H1 (cell line): ENCODE data around the gene XIRP1.

Source experiments
- BACH1 ChIP-seq: IDR thresholded peaks from 2 replicates; pipeline ENCODE4 v1.6.1; 2012; ENCODE audit warnings: low read length, improper control_type of control experiment
- CBX5 ChIP-seq: fragments of 300-800, 300-1000 bp; sonication (generic); IDR thresholded peaks from 2 replicates; pipeline ENCODE4 v1.7.1; 2016; ENCODE audit warnings: antibody characterized with exemption, low read length, low read depth
- JUND ChIP-seq: IDR thresholded peaks from 2 replicates; pipeline ENCODE4 v1.6.1; 2011; ENCODE audit warnings: mild to moderate bottlenecking, improper control_type of control experiment, low read length
- MAFK ChIP-seq: IDR thresholded peaks from 2 replicates; pipeline ENCODE4 v1.6.1; 2012; ENCODE audit warnings: low read depth, mild to moderate bottlenecking, improper control_type of control experiment, low read length
- POLR2A ChIP-seq, 2 experiments: IDR thresholded peaks; 1 replicate in 1 of 2; 2 replicates in 1 of 2; pipeline ENCODE4 v1.6.1; 2011; ENCODE audit warnings: low read depth in 2 of 2, low read length in 2 of 2, mild to moderate bottlenecking in 2 of 2; ENCODE audit errors: control extremely low read depth in 1 of 2
- POLR2AphosphoS5 ChIP-seq: IDR thresholded peaks from 2 replicates; pipeline ENCODE4 v1.6.1; 2011; ENCODE audit warnings: low read depth, low read length
- TF ChIP-seq, protein P1 (sequence below), 3 experiments: IDR thresholded peaks; 1 replicate in 2 of 3; 2 replicates in 1 of 3; pipeline versions ENCODE4 v1.5.1 to v1.6.1; 2011; ENCODE audit warnings: low read length in 3 of 3, mild to moderate bottlenecking in 3 of 3, inconsistent platforms in 2 of 3, low read depth in 1 of 3, moderate library complexity in 1 of 3; ENCODE audit not compliant: insufficient read depth in 1 of 3; ENCODE audit errors: control extremely low read depth in 1 of 3

DNA sequence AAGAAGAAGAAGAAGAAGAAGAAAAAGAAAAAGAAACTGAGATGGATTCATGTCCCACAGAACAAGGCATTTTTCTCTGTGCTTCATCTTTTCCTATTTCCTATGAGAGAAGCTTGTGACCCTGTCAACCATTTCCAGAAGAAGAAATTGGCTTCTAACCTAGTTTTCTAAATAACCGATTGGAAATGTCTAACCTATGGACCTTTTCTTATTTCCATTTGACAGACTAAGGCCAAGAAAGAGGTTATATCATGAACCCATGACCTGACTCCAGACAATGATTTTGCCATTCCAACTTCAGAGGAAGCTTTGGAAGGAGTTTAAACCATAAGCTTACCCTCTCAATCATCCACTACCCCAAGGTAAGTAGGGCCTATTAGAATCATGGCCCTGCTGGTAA lies 22.7 kb downstream of the XIRP1 start:
- TF ChIP-seq POLR2AphosphoS5 (no peak), JUND (no peak), MAFK (no peak), CBX5 (no peak), BACH1 (no peak), POLR2A (IDR thresholded peaks at IDR 0.05; ENCODE audit: control extremely low read depth in 1 of 2, low read depth in 2 of 2, low read length in 2 of 2) (no peak)
- TF ChIP-seq, protein P1, sequence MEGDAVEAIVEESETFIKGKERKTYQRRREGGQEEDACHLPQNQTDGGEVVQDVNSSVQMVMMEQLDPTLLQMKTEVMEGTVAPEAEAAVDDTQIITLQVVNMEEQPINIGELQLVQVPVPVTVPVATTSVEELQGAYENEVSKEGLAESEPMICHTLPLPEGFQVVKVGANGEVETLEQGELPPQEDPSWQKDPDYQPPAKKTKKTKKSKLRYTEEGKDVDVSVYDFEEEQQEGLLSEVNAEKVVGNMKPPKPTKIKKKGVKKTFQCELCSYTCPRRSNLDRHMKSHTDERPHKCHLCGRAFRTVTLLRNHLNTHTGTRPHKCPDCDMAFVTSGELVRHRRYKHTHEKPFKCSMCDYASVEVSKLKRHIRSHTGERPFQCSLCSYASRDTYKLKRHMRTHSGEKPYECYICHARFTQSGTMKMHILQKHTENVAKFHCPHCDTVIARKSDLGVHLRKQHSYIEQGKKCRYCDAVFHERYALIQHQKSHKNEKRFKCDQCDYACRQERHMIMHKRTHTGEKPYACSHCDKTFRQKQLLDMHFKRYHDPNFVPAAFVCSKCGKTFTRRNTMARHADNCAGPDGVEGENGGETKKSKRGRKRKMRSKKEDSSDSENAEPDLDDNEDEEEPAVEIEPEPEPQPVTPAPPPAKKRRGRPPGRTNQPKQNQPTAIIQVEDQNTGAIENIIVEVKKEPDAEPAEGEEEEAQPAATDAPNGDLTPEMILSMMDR (IDR thresholded peaks at IDR 0.05; ENCODE audit: control extremely low read depth in 1 of 3, insufficient read depth in 1 of 3, low read depth in 1 of 3, low read length in 3 of 3), result no peak
